PC-9 (cell line): ENCODE data around the gene RGPD6.
"Not testable (repeated sequence)": the region's sequence is repeated elsewhere in the genome, so short reads cannot be mapped to it uniquely, and the experiment has no call there.

ENCODE experiments used
- EZH2 ChIP-seq: fragments of 200-600 bp; sonication (generic); IDR thresholded peaks from 2 replicates; pipeline ENCODE4 v1.8.0; 2017; ENCODE audit warnings: antibody characterized with exemption, low read depth
- TF ChIP-seq, protein P1 (sequence below): fragments of 200-600 bp; sonication (generic); conservative IDR thresholded peaks from 2 replicates; pipeline ENCODE4 v1.6.1; 2017; ENCODE audit warnings: mixed run types, antibody characterized with exemption, mild to moderate bottlenecking, moderate library complexity

DNA sequence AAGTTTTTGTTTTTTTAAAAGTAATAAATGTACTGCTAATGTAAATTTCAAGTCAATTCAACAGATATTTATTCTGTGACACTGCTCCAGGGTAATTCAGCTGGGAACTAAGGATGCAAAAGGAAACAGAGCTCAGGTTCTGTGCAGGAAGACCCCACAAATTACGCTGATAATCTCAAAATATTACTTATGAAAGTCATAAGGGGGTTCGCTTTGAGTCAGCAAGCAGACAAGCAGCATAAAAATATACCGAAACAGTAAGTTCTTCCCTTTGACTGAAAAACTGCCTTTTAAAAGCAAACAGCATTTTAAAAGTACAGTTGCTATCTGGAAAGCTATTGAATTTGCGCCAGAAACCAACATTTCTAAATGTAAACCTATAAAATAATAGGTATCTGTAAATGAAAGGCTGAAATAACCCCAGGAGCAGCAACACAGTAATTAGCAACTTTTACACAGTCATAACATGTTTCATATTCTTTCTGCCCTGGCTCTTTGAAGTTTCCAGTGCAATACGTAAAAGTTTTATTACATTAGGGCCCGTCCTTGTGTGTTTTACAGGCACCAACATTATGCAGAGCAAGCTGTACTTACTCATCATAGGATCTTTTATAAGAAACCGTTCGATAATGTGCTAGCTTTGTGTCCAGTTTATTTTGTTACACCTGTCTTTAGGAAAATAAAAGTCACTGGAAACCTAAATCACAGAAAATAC lies 31.9 kb upstream of the RGPD6 start:
- TF ChIP-seq, protein P1, sequence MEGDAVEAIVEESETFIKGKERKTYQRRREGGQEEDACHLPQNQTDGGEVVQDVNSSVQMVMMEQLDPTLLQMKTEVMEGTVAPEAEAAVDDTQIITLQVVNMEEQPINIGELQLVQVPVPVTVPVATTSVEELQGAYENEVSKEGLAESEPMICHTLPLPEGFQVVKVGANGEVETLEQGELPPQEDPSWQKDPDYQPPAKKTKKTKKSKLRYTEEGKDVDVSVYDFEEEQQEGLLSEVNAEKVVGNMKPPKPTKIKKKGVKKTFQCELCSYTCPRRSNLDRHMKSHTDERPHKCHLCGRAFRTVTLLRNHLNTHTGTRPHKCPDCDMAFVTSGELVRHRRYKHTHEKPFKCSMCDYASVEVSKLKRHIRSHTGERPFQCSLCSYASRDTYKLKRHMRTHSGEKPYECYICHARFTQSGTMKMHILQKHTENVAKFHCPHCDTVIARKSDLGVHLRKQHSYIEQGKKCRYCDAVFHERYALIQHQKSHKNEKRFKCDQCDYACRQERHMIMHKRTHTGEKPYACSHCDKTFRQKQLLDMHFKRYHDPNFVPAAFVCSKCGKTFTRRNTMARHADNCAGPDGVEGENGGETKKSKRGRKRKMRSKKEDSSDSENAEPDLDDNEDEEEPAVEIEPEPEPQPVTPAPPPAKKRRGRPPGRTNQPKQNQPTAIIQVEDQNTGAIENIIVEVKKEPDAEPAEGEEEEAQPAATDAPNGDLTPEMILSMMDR, result not testable (repeated sequence)
- not testable (repeated sequence) for TF ChIP-seq EZH2
